Psoas muscle (tissue), 8 donors: ENCODE data around the gene ESR2. TPM values are rescaled to one million over a fixed set of nuclear protein-coding genes. Genes with fewer than 3 reads are reported as not detected.

Experiments
- ATAC-seq, 4 donors: fragments of 200-7000 bp; cut with Tn5 transposase; one replicate each; pipeline ENCODE4 v1.9.1; 2020; ENCODE audit warnings: moderate library complexity in 3 of 4, mild to moderate bottlenecking in 2 of 4
- DNase-seq, 2 donors: peaks; one replicate each; pipeline ENCODE4 v3.0.0-alpha.2; 2020
- H3K27ac ChIP-seq: fragments of 200-600 bp; one replicate; pipeline ENCODE4 v1.8.0; 2022
- H3K27me3 ChIP-seq, 3 donors: fragments of 200-600 bp in 1 of 3; one replicate each; pipeline versions ENCODE4 v1.6.1 to v1.8.0; 2013 to 2022; ENCODE audit warnings: low read length in 2 of 3, mild to moderate bottlenecking in 2 of 3, moderate library complexity in 1 of 3; ENCODE audit not compliant: insufficient read depth in 3 of 3
- H3K36me3 ChIP-seq, 2 donors: fragments of 200-600 bp in 1 of 2; one replicate each; pipeline versions ENCODE4 v1.6.1 to v1.8.0; 2013 to 2022; ENCODE audit warnings: low read depth in 1 of 2, mild to moderate bottlenecking in 1 of 2, moderate library complexity in 1 of 2; ENCODE audit not compliant: insufficient read depth in 1 of 2
- H3K4me1 ChIP-seq: fragments of 200-600 bp; one replicate; pipeline ENCODE4 v1.8.0; 2022
- H3K4me3 ChIP-seq: fragments of 200-600 bp; one replicate; pipeline ENCODE4 v1.8.0; 2022; ENCODE audit warnings: mild to moderate bottlenecking
- H3K9me3 ChIP-seq: fragments of 200-600 bp; one replicate; pipeline ENCODE4 v1.8.0; 2022
- CTCF ChIP-seq: fragments of 200-600 bp; IDR thresholded peaks from one replicate; pipeline ENCODE4 v1.8.0; 2022; ENCODE audit warnings: antibody characterized with exemption
- WGBS, 3 donors: extraction: QIAGEN DNeasy Blood & Tissue Kit; methylation state at CpG; one replicate each; pipeline versions ENCODE4 v1.1.6 to v1.1.7; 2013; 5-methylcytosine and 5-hydroxymethylcytosine counted together
- intact Hi-C, 2 donors: fragments of 100-400 bp; cut with DNase I; formaldehyde crosslinking; loops; one replicate each; pipeline versions ENCODE4 v1.11.0 to v1.14.2; 2022
- polyA plus RNA-seq, 3 donors: library from polyadenylated mRNA; stranded (reverse); fragments of 200-250 nt; gene quantifications; one replicate each; pipeline ENCODE4 v1.2.3, GENCODE V29; 2013
- total RNA-seq, 4 donors: library from RNA; stranded (reverse); fragmentation: NEBNext Ultra II Directional in 2 of 4; extraction: Animal tissue kit (Norgen Biotek cat#: 25700) in 2 of 4; gene quantifications; one replicate each; pipeline versions ENCODE4 v1.2.1 to v1.2.4, GENCODE V29; 2021 to 2023
- donor health status: healthy with polysubstance abuse.
- donor health status: DM: no; HTN: no; CAD: no; lungs with moderate emphysema.
- donor health status: Bipolar disorder and iron deficiency.
- donor health status: healthy.
- donor health status: DM: yes; HTN: yes; CAD: no.
- donor health status: DM: no; HTN: no; CAD: no.
- donor health status: DM: no; HTN: no; CAD: no.
- donor health status: DM: yes; HTN: yes; CAD: no.

The ESR2 gene
- total and polyA plus RNA-seq, 7 donors = 0.21 to 1.5 (median 0.77) TPM; not detected in 2

- peaks cover 51% of the 10 kb centered on the region for H3K4me1 ChIP-seq
- peak overlapping the region; percentile 95 for H3K27ac ChIP-seq
- peak overlapping the region; percentile 59 for H3K4me3 ChIP-seq
- H3K9me3 ChIP-seq = no peaks in the 10 kb centered on the region
- H3K36me3 ChIP-seq = peaks cover 0 to 33% of the 10 kb centered on the region in 2 donors
- 15 to 35% (median 22%) methylated on average over 9 of the region's 9 CpGs for WGBS, 3 donors
- no peaks in the 10 kb centered on the region for H3K27me3 ChIP-seq
- peak; percentile 53 to 81 for DNase-seq
- ATAC-seq = peak; percentile 71 to 83 (median 78)
- TF ChIP-seq CTCF = no peak
- intact Hi-C loops = loop anchor here in 1 of 2 donors (5.0 kb wide), 1 partner anchor 42 kb away; no protein-coding TSS in a partner anchor
Measured at GRCh38 chr14:64114166-64114565, 180.0 kb downstream of the ESR2 start.

GRCh38 chr14:64112867-64113678 is 181.1 kb downstream of the ESR2 start:
- WGBS, 3 donors = 29 to 42% (median 32%) methylated on average over 17 of the region's 17 CpGs
- Histone ChIP-seq H3K4me3 (peak overlapping the region; percentile 59), H3K27ac (peak overlapping the region; percentile 95), H3K4me1 (peaks cover 41% of the 10 kb centered on the region), H3K27me3 (no peaks in the 10 kb centered on the region), H3K9me3 (no peaks in the 10 kb centered on the region), H3K36me3 (peaks cover 0 to 38% of the 10 kb centered on the region in 2 donors)
- ATAC-seq = peak; percentile 80 to 83 (median 82)
- no peak for TF ChIP-seq CTCF
- intact Hi-C loops = loop anchor here in 1 of 2 donors (5.0 kb wide), 1 partner anchor 41 kb away; no protein-coding TSS in a partner anchor
- DNase-seq = peak; percentile 61 to 86

GRCh38 chr14:64110802-64111201 is 183.4 kb downstream of the ESR2 start:
- Histone ChIP-seq H3K27ac (peak overlapping the region; percentile 41), H3K36me3 (peaks cover 0 to 51% of the 10 kb centered on the region in 2 donors), H3K4me1 (peaks cover 29% of the 10 kb centered on the region), H3K4me3 (no peak overlapping the region), H3K27me3 (no peaks in the 10 kb centered on the region), H3K9me3 (no peaks in the 10 kb centered on the region)
- intact Hi-C loops = loop anchor here in 1 of 2 donors (5.0 kb wide), 1 partner anchor 39 kb away; no protein-coding TSS in a partner anchor
- DNase-seq = no peak
- no peak for TF ChIP-seq CTCF
- WGBS, 3 donors = 73 to 84% (median 77%) methylated on average over 1 of the region's 1 CpG
- ATAC-seq = no peak

DNA sequence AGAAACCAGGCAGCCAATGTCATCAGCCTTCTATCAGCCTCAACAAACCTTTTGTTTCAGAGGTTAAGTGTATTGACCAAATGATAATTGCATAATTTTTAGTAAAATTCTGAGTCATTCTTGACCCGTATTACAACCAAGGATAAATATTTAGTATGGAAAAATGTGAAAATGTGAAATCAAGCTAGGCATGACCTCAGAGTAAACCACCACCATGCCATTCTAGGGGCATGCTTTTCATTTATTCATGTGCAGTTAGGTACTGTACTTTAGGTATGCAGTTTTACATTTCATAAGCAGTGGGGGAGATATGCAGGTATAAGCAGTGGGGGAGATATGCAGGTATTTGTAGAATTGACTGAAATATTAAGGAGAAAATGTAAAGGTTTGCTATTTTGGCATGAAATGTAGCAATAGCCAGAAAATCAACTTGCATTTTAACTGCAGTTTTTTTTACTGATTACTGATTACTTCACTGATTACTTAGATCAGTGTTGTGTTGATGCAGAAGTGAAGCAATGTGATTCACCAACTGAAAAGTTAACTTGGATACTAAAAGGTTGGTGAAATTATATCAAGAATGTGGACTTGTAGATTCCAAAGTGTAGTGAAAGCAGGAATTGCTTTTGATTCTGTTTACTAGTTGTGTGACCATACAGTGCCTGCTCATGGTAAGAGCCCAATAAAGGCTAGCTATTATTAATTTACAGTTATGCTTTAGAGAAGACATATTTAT is 184.2 kb downstream of the ESR2 start:
- Histone ChIP-seq H3K9me3 (no peaks in the 10 kb centered on the region), H3K4me1 (peaks cover 21% of the 10 kb centered on the region), H3K4me3 (no peak overlapping the region), H3K27me3 (no peaks in the 10 kb centered on the region), H3K36me3 (peaks cover 0 to 55% of the 10 kb centered on the region in 2 donors), H3K27ac (no peak overlapping the region)
- WGBS, 3 donors = 62 to 90% (median 73%) methylated on average over 1 of the region's 1 CpG
- DNase-seq (no peak), ATAC-seq (no peak)
- no peak for TF ChIP-seq CTCF
- intact Hi-C loops = loop anchor here in 1 of 2 donors (5.0 kb wide), 1 partner anchor 38 kb away; no protein-coding TSS in a partner anchor
